Liver (tissue), 9 donors: ENCODE data around the gene AXIN1. TPM values are rescaled to one million over a fixed set of nuclear protein-coding genes. Genes with fewer than 3 reads are reported as not detected.

Experiments used
- DNase-seq: peaks from one replicate; pipeline ENCODE4 v3.0.0-alpha.2; 2017; ENCODE audit warnings: low spot score
- H3K27ac ChIP-seq, 2 donors: one replicate each; pipeline ENCODE4 v1.7.0; 2013; ENCODE audit warnings: inconsistent platforms in 2 of 2, low read length in 2 of 2, control low read depth in 1 of 2, low read depth in 1 of 2, mild to moderate bottlenecking in 1 of 2
- H3K27me3 ChIP-seq, 4 donors: one replicate each; pipeline versions ENCODE4 v1.6.1 to v1.7.0; 2013; ENCODE audit warnings: low read length in 3 of 4, inconsistent platforms in 1 of 4, mild to moderate bottlenecking in 1 of 4, moderate library complexity in 1 of 4; ENCODE audit not compliant: control insufficient read depth in 4 of 4, insufficient read depth in 4 of 4
- H3K36me3 ChIP-seq, 4 donors: one replicate each; pipeline versions ENCODE4 v1.6.1 to v1.7.0; 2013; ENCODE audit warnings: low read length in 3 of 4, mild to moderate bottlenecking in 3 of 4, low read depth in 1 of 4, moderate library complexity in 1 of 4; ENCODE audit not compliant: control insufficient read depth in 4 of 4, insufficient read depth in 3 of 4
- H3K4me1 ChIP-seq, 4 donors: one replicate each; pipeline versions ENCODE4 v1.6.1 to v1.7.0; 2013; ENCODE audit warnings: low read length in 3 of 4, mild to moderate bottlenecking in 3 of 4, moderate library complexity in 1 of 4; ENCODE audit not compliant: control insufficient read depth in 4 of 4, insufficient read depth in 4 of 4
- H3K4me3 ChIP-seq, 3 donors: one replicate each; pipeline versions ENCODE4 v1.6.1 to v1.7.0; 2013; ENCODE audit warnings: low read length in 3 of 3, control low read depth in 1 of 3, low read depth in 1 of 3, mild to moderate bottlenecking in 1 of 3
- H3K9ac ChIP-seq, 2 donors: one replicate each; pipeline ENCODE4 v1.7.0; 2013; ENCODE audit warnings: low read length in 2 of 2, mild to moderate bottlenecking in 2 of 2, moderate library complexity in 2 of 2, control low read depth in 1 of 2, low read depth in 1 of 2
- H3K9me3 ChIP-seq, 4 donors: one replicate each; pipeline versions ENCODE4 v1.6.1 to v1.7.0; 2013; ENCODE audit warnings: low read length in 3 of 4; ENCODE audit not compliant: control insufficient read depth in 4 of 4
- CTCF ChIP-seq: fragments of 150-350 bp; IDR thresholded peaks from 2 replicates; pipeline ENCODE4 v1.5.1; 2017; ENCODE audit warnings: improper control_type of control experiment, low read depth, low read length; ENCODE audit not compliant: missing input control
- EGR1 ChIP-seq, 2 donors: IDR thresholded peaks; 2 replicates each; pipeline ENCODE4 v1.6.1; 2016 to 2018; ENCODE audit warnings: antibody characterized with exemption in 2 of 2, low read depth in 2 of 2
- FOXA1 ChIP-seq: IDR thresholded peaks from 2 replicates; pipeline ENCODE4 v1.6.1; 2016; ENCODE audit warnings: antibody characterized with exemption
- FOXA2 ChIP-seq: IDR thresholded peaks from 2 replicates; pipeline ENCODE4 v1.6.1; 2016; ENCODE audit warnings: antibody characterized with exemption
- GABPA ChIP-seq, 2 donors: IDR thresholded peaks in 1 of 2; conservative IDR thresholded peaks in 1 of 2; 2 replicates each; pipeline ENCODE4 v1.6.1; 2016; ENCODE audit warnings: antibody characterized with exemption in 2 of 2, mild to moderate bottlenecking in 1 of 2, moderate library complexity in 1 of 2
- HNF4G ChIP-seq: IDR thresholded peaks from 2 replicates; pipeline ENCODE4 v1.6.1; 2016; ENCODE audit warnings: antibody characterized with exemption
- JUND ChIP-seq, 2 donors: IDR thresholded peaks; 2 replicates each; pipeline ENCODE4 v1.6.1; 2016; ENCODE audit warnings: antibody characterized with exemption in 2 of 2
- MAX ChIP-seq: IDR thresholded peaks from 2 replicates; pipeline ENCODE4 v1.6.1; 2016; ENCODE audit warnings: antibody characterized with exemption
- NR2F2 ChIP-seq: IDR thresholded peaks from 2 replicates; pipeline ENCODE4 v1.6.1; 2016; ENCODE audit warnings: antibody characterized with exemption
- RAD21 ChIP-seq, 2 donors: IDR thresholded peaks; 2 replicates each; pipeline ENCODE4 v1.6.1; 2016; ENCODE audit warnings: antibody characterized with exemption in 2 of 2, mild to moderate bottlenecking in 2 of 2
- REST ChIP-seq: IDR thresholded peaks from 2 replicates; pipeline ENCODE4 v1.6.1; 2016; ENCODE audit warnings: antibody characterized with exemption, mild to moderate bottlenecking
- SP1 ChIP-seq: IDR thresholded peaks from 2 replicates; pipeline ENCODE4 v1.6.1; 2018; ENCODE audit warnings: antibody characterized with exemption, mild to moderate bottlenecking
- YY1 ChIP-seq: IDR thresholded peaks from 2 replicates; pipeline ENCODE4 v1.6.1; 2016; ENCODE audit warnings: antibody characterized with exemption, mild to moderate bottlenecking
- ZBTB33 ChIP-seq: IDR thresholded peaks from 2 replicates; pipeline ENCODE4 v1.6.1; 2016; ENCODE audit warnings: antibody characterized with exemption
- WGBS: extraction: QIAGEN DNeasy Blood & Tissue Kit; methylation state at CpG from one replicate; pipeline ENCODE4 v1.1.7; 2013; 5-methylcytosine and 5-hydroxymethylcytosine counted together
- polyA plus RNA-seq, 2 donors: library from polyadenylated mRNA; stranded (reverse) in 1 of 2; unstranded in 1 of 2; fragments of 200-250 nt in 1 of 2; fragments of >200 nt in 1 of 2; fragmentation: Nextera tagmentation in 1 of 2; extraction: Ambion mirVana in 1 of 2; gene quantifications; one replicate each; pipeline versions ENCODE4 v1.2.1 to v1.2.3, GENCODE V29; 2013 to 2015
- total RNA-seq, 2 donors: library from RNA; depleted of rRNA; stranded (reverse); fragments of >200 nt; gene quantifications; one replicate each; pipeline ENCODE4 v1.2.3, GENCODE V29; 2014
- TF ChIP-seq, protein P1 (sequence below): IDR thresholded peaks from 2 replicates; pipeline ENCODE4 v1.6.1; 2016; ENCODE audit warnings: antibody characterized with exemption
- donor health status: healthy.
- donor health status: healthy.
- donor health status: healthy.
- donor health status: healthy.
- donor health status: healthy.

The AXIN1 gene
- total and polyA plus RNA-seq, 4 donors, result 2.0 to 10.3 (median 7.9) TPM

DNA sequence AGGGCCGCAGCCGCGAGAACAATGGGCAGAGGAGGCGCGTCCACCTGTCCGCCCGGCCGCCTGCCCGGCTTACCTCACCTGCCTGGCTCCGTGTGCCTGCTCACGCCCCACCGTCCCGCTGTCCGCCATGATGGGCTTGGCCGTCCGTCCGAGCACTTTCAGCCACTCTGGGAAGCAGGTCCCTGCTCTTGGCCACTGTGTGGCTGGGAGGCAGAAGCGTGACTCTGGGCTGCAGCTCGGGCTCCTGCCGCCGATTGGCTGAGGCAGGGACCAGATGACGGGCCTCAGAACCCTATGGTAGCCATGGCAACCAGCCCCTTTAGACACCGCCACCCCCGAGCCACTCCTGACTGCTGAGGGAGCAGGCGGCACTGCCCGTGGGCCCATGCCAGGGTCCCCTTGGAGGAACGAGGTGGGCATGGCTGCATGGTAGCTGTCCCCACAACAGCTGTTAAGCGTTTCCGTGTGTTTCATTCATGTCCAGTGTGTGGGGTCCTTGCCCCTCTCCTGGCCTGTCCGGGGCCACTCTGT lies 8.9 kb upstream of the AXIN1 start:
- no peak overlapping the region for H3K9ac ChIP-seq
- WGBS, result 91% methylated on average over 30 of the region's 30 CpGs
- no peak for DNase-seq
- TF ChIP-seq ZBTB33 (no peak), YY1 (no peak)
- no peaks in the 10 kb centered on the region for H3K9me3 ChIP-seq
- H3K36me3 ChIP-seq, result no peaks in the 10 kb centered on the region
- H3K4me3 ChIP-seq, result no peak overlapping the region
- H3K4me1 ChIP-seq, result peaks cover 0 to 3% (median 2%) of the 10 kb centered on the region in 4 donors
- H3K27ac ChIP-seq, result no peak overlapping the region
- H3K27me3 ChIP-seq, result no peaks in the 10 kb centered on the region

GRCh38 chr16:360698-361336 lies 8.3 kb upstream of the AXIN1 start:
- H3K9me3 ChIP-seq, result no peaks in the 10 kb centered on the region
- H3K4me3 ChIP-seq, result no peak overlapping the region
- H3K4me1 ChIP-seq, result peaks cover 0 to 3% (median 2%) of the 10 kb centered on the region in 4 donors
- no peak for TF ChIP-seq GABPA (IDR thresholded peaks at IDR 0.05 in 1 of 2, conservative IDR thresholded peaks at IDR 0.05 in 1 of 2)
- TF ChIP-seq REST, result no peak
- TF ChIP-seq RAD21 (IDR thresholded peaks at IDR 0.05), result no peak
- TF ChIP-seq EGR1 (IDR thresholded peaks at IDR 0.05; ENCODE audit: low read depth in 2 of 2), result no peak
- TF ChIP-seq HNF4G, result no peak
- TF ChIP-seq CTCF, result no peak
- TF ChIP-seq JUND (IDR thresholded peaks at IDR 0.05), result no peak
- TF ChIP-seq, protein P1, sequence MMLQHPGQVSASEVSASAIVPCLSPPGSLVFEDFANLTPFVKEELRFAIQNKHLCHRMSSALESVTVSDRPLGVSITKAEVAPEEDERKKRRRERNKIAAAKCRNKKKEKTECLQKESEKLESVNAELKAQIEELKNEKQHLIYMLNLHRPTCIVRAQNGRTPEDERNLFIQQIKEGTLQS, result no peak
- TF ChIP-seq YY1, result no peak
- no peak for TF ChIP-seq ZBTB33
- no peak for TF ChIP-seq FOXA1
- no peak for TF ChIP-seq FOXA2
- TF ChIP-seq MAX, result no peak
- TF ChIP-seq NR2F2, result no peak
- TF ChIP-seq SP1, result no peak
- H3K27ac ChIP-seq, result no peak overlapping the region
- no peaks in the 10 kb centered on the region for H3K27me3 ChIP-seq
- no peak for DNase-seq
- WGBS, result 93% methylated on average over 47 of the region's 47 CpGs
- H3K9ac ChIP-seq, result no peak overlapping the region
- H3K36me3 ChIP-seq, result no peaks in the 10 kb centered on the region
